Transverse colon (tissue), 4 donors: ENCODE data around the gene CEP250.

Source experiments
- CTCF ChIP-seq, 5 experiments: fragments of 200-600 bp in 3 of 5; fragments of 450-650 bp in 2 of 5; sonication (generic) in 3 of 5; IDR thresholded peaks; 1 replicate in 2 of 5; 2 replicates in 3 of 5; pipeline ENCODE4 v1.5.1; 2016 to 2017; ENCODE audit warnings: antibody characterized with exemption in 5 of 5, inconsistent platforms in 3 of 5, mild to moderate bottlenecking in 2 of 5, moderate library complexity in 1 of 5
- POLR2A ChIP-seq: fragments of 450-650 bp; IDR thresholded peaks from one replicate; pipeline ENCODE4 v1.6.1; 2016; ENCODE audit warnings: antibody characterized with exemption, mild to moderate bottlenecking, moderate library complexity
- POLR2AphosphoS5 ChIP-seq, 3 donors: sonication (generic); formaldehyde crosslinking; IDR thresholded peaks; one replicate each; pipeline ENCODE4 v1.6.1; 2016; ENCODE audit warnings: antibody characterized with exemption in 3 of 3

GRCh38 chr20:35546127-35546526 is 90.7 kb downstream of the CEP250 start:
- TF ChIP-seq CTCF (IDR thresholded peaks at IDR 0.05) (no peak), POLR2AphosphoS5 (IDR thresholded peaks at IDR 0.05) (no peak), POLR2A (no peak)
